GM12878 (cell line): ENCODE data around the gene SIK1.
"Not testable (repeated sequence)": the region's sequence is repeated elsewhere in the genome, so short reads cannot be mapped to it uniquely, and the experiment has no call there.

Experiments
- CBFB ChIP-seq: IDR thresholded peaks from 2 replicates; pipeline ENCODE4 v1.6.1; 2016; ENCODE audit warnings: antibody characterized with exemption, low read depth
- CTCF ChIP-seq, 3 experiments: IDR thresholded peaks in 2 of 3; conservative IDR thresholded peaks in 1 of 3; 2 replicates each; pipeline ENCODE4 v1.5.1; 2011; ENCODE audit warnings: low read depth in 3 of 3, low read length in 3 of 3, mild to moderate bottlenecking in 3 of 3, control low read depth in 2 of 3, moderate library complexity in 2 of 3, inconsistent platforms in 1 of 3, mixed read lengths in 1 of 3; ENCODE audit not compliant: control insufficient read depth in 2 of 3, insufficient read depth in 1 of 3; ENCODE audit errors: extremely low read depth in 1 of 3
- MEF2A ChIP-seq: IDR thresholded peaks from 2 replicates; pipeline ENCODE4 v1.6.1; 2011; ENCODE audit warnings: low read depth, mild to moderate bottlenecking, low read length, moderate library complexity; ENCODE audit not compliant: insufficient read depth
- NFYB ChIP-seq: IDR thresholded peaks from 2 replicates; pipeline ENCODE4 v1.6.1; 2011; ENCODE audit warnings: low read depth, mild to moderate bottlenecking, low read length, improper control_type of control experiment, moderate library complexity; ENCODE audit not compliant: insufficient read depth
- NRF1 ChIP-seq: conservative IDR thresholded peaks from 2 replicates; pipeline ENCODE4 v1.6.1; 2011; ENCODE audit warnings: mild to moderate bottlenecking, low read depth, low read length, improper control_type of control experiment

- TF ChIP-seq NFYB; CTCF (IDR thresholded peaks at IDR 0.05 in 2 of 3, conservative IDR thresholded peaks at IDR 0.05 in 1 of 3; ENCODE audit: control insufficient read depth in 2 of 3, extremely low read depth in 1 of 3, insufficient read depth in 1 of 3, low read depth in 3 of 3, low read length in 3 of 3); NRF1; CBFB; MEF2A: not testable (repeated sequence)
Observed at GRCh38 chr21:43462932-43463331, 36.0 kb upstream of the SIK1 start.
